ENCODE measurements around the gene TAX1BP1.

The TAX1BP1 gene

DNA sequence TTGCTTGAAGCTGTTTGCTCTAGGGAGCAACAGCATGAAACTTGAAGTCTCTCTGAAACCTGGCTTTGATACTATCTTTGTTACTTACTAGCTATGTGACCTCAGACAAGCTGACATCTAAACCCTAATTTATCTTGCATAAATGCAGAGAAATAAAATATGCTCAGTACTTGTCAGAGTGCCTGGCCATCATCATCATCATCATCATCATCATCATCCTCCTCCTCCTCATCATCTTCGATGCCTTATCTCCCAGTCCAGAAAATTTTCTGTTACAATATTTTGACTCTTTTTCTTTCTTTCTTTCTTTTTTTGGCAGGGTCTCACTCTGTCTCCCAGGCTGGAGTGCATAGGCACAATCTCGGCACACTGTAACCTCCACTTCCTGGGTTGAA lies 34.8 kb upstream of the TAX1BP1 start:
- Histone ChIP-seq H3K9me3 (replicated peaks; ENCODE audit: insufficient read depth, low read length) (no peaks in the 10 kb centered on the region), H3K4me2 (ENCODE audit: low read depth, low read length) (no peak overlapping the region), H3K9ac (ENCODE audit: low read length) (no peak overlapping the region), H3K27me3 (replicated peaks; ENCODE audit: insufficient read depth, low read length) (no peaks in the 10 kb centered on the region), H2AFZ (ENCODE audit: low read length) (no peak overlapping the region), H3K79me2 (ENCODE audit: low read length) (no peaks in the 10 kb centered on the region), H3F3A (ENCODE audit: insufficient read depth, low read length) (no peaks in the 10 kb centered on the region), H3K36me3 (replicated peaks; ENCODE audit: insufficient read depth, low read length) (no peaks in the 10 kb centered on the region), H3K4me3 (ENCODE audit: low read length) (no peak overlapping the region), H4K20me1 (ENCODE audit: insufficient read depth, low read length) (no peaks in the 10 kb centered on the region), H3K27ac (ENCODE audit: low read length) (no peak overlapping the region), H3K4me1 (ENCODE audit: low read length) (no peaks in the 10 kb centered on the region), H3K9me2 (replicated peaks; ENCODE audit: insufficient read depth, low read length) (no peaks in the 10 kb centered on the region)
- TF ChIP-seq EZH2phosphoT487 (IDR thresholded peaks at IDR 0.05; ENCODE audit: low read length) (no peak), EZH2 (optimal IDR thresholded peaks at IDR 0.05; ENCODE audit: low read depth, low read length) (no peak)
- TF ChIP-seq, protein P1, sequence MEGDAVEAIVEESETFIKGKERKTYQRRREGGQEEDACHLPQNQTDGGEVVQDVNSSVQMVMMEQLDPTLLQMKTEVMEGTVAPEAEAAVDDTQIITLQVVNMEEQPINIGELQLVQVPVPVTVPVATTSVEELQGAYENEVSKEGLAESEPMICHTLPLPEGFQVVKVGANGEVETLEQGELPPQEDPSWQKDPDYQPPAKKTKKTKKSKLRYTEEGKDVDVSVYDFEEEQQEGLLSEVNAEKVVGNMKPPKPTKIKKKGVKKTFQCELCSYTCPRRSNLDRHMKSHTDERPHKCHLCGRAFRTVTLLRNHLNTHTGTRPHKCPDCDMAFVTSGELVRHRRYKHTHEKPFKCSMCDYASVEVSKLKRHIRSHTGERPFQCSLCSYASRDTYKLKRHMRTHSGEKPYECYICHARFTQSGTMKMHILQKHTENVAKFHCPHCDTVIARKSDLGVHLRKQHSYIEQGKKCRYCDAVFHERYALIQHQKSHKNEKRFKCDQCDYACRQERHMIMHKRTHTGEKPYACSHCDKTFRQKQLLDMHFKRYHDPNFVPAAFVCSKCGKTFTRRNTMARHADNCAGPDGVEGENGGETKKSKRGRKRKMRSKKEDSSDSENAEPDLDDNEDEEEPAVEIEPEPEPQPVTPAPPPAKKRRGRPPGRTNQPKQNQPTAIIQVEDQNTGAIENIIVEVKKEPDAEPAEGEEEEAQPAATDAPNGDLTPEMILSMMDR (IDR thresholded peaks at IDR 0.05; ENCODE audit: low read length) = no peak
- DNase-seq = no peak

DNA sequence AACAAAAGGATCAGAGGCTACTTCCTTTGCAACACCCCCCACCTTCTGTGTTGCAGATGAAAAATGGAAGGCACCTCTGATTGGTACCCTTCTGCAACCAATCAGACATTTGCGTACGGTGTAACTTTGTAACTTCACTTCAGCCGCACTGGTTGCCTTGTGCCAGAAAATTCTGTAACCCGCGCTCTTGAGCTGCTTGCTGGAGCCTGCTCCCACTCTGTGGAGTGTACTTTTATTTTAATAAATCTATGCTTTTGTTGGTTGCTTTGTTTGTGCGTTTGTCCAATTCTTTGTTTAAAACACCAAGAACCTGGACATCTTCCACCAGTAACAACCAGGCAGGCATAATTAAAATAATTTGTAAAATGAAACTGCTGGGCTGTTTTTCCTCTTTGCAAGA lies 31.5 kb upstream of the TAX1BP1 start:
- no peaks in the 10 kb centered on the region for H3K9me3 ChIP-seq (replicated peaks; ENCODE audit: insufficient read depth, low read length)
- no peaks in the 10 kb centered on the region for H3F3A ChIP-seq (ENCODE audit: insufficient read depth, low read length)
- TF ChIP-seq, protein P1 (IDR thresholded peaks at IDR 0.05; ENCODE audit: low read length) = no peak
- TF ChIP-seq EZH2 (optimal IDR thresholded peaks at IDR 0.05; ENCODE audit: low read depth, low read length) = no peak
- no peak overlapping the region for H3K27ac ChIP-seq (ENCODE audit: low read length)
- H3K4me1 ChIP-seq (ENCODE audit: low read length) = no peaks in the 10 kb centered on the region
- no peak for DNase-seq
- H3K4me3 ChIP-seq (ENCODE audit: low read length) = no peak overlapping the region
- H3K79me2 ChIP-seq (ENCODE audit: low read length) = no peaks in the 10 kb centered on the region
- H4K20me1 ChIP-seq (ENCODE audit: insufficient read depth, low read length) = no peaks in the 10 kb centered on the region
- H2AFZ ChIP-seq (ENCODE audit: low read length) = no peak overlapping the region
- no peak overlapping the region for H3K9ac ChIP-seq (ENCODE audit: low read length)
- H3K4me2 ChIP-seq (ENCODE audit: low read depth, low read length) = no peak overlapping the region
- H3K27me3 ChIP-seq (replicated peaks; ENCODE audit: insufficient read depth, low read length) = no peaks in the 10 kb centered on the region
- no peaks in the 10 kb centered on the region for H3K9me2 ChIP-seq (replicated peaks; ENCODE audit: insufficient read depth, low read length)
- no peaks in the 10 kb centered on the region for H3K36me3 ChIP-seq (replicated peaks; ENCODE audit: insufficient read depth, low read length)

DNA sequence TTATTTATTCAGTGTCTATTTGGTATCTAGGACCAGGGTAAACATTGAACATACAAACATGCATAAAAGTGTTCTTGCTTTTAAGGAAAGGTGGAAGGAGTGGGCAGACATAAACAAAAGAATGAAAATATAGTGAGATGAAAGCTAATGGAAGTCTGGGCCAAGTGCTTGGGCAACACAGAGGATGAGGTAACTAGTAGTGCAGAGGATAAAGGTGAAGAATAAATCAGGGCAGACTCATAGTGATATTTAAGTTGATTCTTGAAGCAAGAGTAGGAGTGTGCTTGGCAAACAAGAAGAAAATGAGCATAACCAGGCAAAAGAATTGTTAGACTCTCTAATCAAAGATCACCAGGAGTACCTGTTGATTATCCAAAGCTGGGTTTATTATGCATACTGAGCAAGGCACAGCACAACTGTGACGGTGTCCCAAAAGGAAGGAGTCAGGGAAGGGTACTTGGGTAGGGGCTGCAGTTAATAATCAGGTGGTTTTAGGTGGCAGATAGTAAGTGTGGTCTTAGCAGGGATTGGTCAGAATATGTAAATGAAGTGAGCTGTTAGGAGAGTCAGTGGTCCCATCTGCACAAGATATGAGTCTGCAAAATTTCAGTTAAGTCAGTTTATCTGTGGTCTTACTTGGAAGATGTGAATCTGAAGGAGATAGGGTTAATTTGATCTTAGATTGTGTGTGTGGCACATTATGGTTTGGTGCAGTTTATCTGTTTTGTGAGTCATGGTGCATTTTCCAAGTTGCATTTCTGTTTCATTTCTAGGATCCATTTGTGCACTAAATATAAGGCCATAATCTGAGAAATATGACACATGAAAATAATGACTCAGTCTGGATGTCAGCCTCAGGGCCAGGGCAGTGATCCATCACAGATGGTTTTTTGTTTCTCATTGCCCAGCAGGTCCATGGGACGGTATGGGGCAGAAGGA lies 30.6 kb upstream of the TAX1BP1 start:
- H4K20me1 ChIP-seq (ENCODE audit: insufficient read depth, low read length) = no peaks in the 10 kb centered on the region
- no peaks in the 10 kb centered on the region for H3K36me3 ChIP-seq (replicated peaks; ENCODE audit: insufficient read depth, low read length)
- no peaks in the 10 kb centered on the region for H3K9me3 ChIP-seq (replicated peaks; ENCODE audit: insufficient read depth, low read length)
- no peaks in the 10 kb centered on the region for H3K27me3 ChIP-seq (replicated peaks; ENCODE audit: insufficient read depth, low read length)
- no peak overlapping the region for H2AFZ ChIP-seq (ENCODE audit: low read length)
- no peak overlapping the region for H3K4me3 ChIP-seq (ENCODE audit: low read length)
- no peak for DNase-seq
- no peaks in the 10 kb centered on the region for H3K9me2 ChIP-seq (replicated peaks; ENCODE audit: insufficient read depth, low read length)
- H3K27ac ChIP-seq (ENCODE audit: low read length) = no peak overlapping the region
- no peaks in the 10 kb centered on the region for H3K79me2 ChIP-seq (ENCODE audit: low read length)
- no peaks in the 10 kb centered on the region for H3K4me1 ChIP-seq (ENCODE audit: low read length)
- H3F3A ChIP-seq (ENCODE audit: insufficient read depth, low read length) = no peaks in the 10 kb centered on the region
- TF ChIP-seq, protein P1 (IDR thresholded peaks at IDR 0.05; ENCODE audit: low read length) = no peak
- TF ChIP-seq EZH2 (optimal IDR thresholded peaks at IDR 0.05; ENCODE audit: low read depth, low read length) (no peak), EZH2phosphoT487 (IDR thresholded peaks at IDR 0.05; ENCODE audit: low read length) (no peak)
- no peak overlapping the region for H3K9ac ChIP-seq (ENCODE audit: low read length)
- no peak overlapping the region for H3K4me2 ChIP-seq (ENCODE audit: low read depth, low read length)

Data from MM.1S (cell line).